Retina (tissue), 1 donor: ENCODE measurements around the gene USP32.
"Not testable (repeated sequence)": the region's sequence is repeated elsewhere in the genome, so short reads cannot be mapped to it uniquely, and the experiment has no call there.

Experiments
- DNase-seq: peaks from one replicate; pipeline ENCODE4 v3.0.0-alpha.2; 2016

USP32 gene

DNA sequence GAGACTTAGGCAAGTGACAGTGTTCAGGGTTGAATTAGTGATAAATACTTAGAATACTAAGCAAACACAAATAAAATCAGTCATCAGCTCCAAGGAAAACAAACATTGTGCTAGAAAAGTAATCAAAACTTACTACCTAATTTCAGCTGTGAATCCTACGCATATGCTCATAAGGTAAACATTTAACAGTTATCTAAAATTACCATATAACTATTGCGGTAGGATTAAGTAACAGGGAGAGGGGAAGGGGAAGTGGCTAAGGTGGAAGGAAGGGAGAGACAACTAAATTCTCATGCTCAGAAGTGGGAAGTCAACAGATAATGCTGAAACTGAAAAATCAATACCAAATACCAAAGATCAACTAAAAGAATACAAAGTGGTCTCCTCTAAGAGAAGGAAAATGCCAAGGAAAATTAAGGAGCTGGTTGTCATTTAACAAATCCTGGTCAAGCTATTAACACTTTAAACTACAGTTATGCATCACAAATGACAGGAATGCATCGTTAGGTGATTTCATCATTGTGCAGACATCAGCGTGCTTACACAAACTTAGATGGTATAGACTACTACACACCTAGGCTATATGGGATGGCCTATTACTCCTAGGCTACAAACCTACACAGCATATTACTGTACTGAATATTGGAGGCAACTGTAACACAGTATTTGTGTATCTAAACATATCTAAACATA is 20.0 kb downstream of the USP32 start:
- DNase-seq: no peak

DNA sequence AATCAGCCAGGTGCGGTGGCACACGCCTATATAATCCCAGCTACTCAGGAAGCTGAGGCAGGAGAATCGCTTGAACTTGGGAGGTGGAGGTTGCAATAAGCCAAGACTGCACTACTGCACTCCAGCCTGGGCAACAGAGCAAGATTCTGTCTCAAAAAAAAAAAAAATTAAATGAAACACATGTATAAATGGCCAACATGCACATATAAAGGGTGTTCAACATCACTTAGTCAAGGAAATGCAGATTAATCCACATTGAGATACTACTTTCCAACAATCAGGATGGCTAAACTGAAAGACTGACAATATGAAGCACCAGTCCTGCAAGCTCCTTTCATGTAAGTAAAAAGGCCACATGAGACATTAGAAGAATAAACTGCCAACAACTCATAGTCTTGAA is 20.5 kb downstream of the USP32 start:
- no peak for DNase-seq

DNA sequence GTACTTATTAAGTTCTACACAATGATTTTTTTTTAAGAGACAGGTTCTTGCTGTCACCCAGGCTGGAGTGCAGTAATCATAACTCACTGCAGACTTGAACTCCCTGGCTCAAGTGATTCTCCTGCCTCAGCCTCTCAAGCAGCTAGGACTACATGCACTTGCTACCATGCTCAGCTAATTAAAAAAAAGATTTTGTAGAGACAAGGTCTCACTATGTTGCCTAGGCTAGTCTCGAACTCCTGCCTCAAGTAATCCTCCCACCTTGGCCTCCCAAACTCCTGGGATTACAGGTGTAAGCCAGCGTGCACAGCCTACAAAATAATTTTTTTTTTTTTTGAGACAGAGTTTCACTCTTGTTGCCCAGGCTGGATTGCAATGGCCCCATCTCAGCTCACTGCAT is 22.2 kb downstream of the USP32 start:
- no peak for DNase-seq

DNA sequence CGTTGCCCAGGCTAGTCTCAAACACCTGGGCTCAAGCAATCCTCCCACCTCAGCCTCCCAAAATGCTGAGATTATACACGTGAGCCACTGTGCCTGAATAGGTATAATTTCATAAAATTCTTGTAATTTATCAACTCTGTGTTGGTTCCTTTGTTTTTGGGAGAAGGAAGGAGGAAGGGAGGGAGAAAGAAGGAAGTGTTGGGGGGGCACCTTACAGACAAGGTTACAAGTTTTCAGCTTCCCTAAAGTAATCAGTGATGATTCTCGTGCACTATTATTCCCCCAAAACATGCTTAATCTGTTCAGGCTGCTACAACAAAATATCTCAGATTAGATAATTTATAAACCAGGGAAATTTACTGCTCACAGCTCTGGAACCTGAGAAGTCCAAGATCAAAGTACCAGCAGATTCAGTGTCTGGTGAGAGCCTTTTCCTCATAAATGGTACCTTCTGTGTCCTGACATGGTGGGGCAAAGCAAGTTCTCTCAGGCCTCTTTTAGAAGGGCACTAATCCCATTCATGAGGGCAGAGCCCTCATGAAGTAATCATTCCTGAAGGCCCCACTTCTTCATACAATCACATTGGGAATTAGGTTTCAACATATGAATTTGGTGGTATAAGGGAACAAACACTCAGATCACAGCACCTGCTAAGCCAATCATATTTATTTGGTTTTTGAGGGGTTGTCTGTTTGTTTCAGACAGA is 28.1 kb downstream of the USP32 start:
- DNase-seq: no peak

DNA sequence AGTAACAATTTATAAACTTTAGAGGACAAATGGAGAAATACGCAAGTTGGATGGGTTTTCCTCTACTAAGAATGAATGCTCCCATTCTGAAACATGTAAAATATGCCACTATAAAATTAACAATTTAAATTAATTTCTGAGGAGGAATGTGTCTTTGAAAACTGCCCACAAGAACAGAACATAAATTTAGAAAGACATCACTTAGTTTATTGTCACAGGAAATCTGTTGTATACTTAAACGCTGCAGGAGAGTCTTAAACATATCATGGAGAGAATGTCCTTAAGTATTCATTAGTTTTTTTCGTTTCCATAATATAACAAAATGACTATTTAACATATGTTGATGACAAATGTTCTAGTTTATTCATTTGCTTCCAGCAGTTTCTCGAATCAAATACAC is 29.6 kb downstream of the USP32 start:
- no peak for DNase-seq

DNA sequence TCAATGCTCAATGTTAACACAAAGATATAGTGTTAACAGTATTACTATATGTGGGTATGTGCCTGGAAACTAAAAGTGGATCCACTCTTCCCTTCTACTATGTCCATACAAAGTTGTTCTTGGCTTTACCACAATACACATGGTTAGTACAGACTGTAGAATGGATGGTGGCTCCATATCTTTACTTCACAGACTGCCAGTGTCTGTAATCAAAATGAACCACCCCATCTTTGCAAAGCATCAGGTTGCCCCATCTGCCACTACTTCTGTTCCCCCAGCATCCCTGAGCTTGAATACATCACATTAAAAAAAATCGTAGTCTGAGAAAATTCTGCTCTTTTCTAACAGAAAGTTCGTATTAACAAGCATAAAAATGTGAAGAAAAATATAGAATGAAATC is 30.0 kb downstream of the USP32 start:
- no peak for DNase-seq

DNA sequence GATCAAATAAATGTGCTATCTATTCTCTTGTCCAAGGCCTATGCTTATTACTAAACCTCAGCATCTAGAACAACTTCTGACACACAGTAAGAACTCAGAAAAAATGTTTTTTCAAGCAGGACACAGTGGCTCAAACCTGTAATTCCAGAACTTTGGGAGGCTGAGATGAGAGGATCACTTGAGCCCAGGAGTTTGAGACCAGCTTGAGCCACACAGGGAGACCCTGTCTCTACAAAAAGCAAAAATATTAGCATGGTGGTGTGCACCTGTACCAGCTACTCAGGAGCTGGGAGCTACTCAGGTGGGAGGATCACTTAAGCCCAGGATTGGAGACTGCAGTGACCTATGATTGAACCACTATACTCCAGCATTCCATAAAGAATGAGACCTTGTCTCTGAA is 32.5 kb downstream of the USP32 start:
- no peak for DNase-seq

DNA sequence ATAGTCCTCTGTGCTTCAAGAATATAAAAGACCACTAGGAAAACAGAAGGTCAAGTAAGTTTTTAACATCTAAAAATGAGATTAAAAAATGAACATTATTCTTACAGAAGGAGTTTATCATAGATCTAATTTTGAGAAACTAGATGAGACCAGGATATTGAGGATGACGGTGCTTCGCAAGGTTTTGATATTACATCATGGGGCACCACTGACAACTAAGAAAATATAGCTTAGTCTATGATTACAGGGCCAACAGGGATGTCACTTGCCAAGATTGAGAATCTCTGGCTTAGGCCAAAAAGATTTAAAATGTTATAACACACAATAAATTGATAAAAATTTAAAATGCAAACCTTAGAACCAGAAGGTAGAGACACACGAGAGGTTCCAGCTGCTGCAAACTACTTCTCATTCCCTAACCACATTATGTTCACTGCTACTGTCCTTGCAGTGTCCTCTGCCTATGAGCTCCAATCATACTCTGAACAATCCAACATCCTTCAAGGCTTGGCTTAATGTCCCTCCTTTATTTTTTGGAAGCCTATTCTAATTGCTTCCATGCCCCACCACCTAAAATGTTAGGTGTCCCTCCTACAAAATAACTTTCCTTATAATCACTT is 33.2 kb downstream of the USP32 start:
- DNase-seq: no peak

DNA sequence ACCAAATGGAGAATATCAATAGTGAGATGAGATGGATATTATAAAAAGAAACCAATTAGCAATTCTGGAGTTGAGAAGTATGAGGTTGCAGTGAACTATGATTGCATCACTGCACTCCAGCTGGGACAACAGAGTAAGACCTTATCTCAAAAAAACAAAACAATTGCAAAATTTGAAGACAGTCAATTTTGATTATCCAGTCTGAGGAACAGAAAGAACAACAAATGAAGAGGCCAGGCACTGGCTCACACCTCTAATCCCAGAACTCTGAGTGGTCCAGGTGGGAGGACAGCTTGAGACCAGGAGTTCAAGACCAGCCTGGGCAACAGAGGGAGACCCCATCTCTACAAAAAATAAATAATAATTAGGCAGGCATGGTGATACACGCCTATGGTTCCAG is 35.0 kb downstream of the USP32 start:
- no peak for DNase-seq

DNA sequence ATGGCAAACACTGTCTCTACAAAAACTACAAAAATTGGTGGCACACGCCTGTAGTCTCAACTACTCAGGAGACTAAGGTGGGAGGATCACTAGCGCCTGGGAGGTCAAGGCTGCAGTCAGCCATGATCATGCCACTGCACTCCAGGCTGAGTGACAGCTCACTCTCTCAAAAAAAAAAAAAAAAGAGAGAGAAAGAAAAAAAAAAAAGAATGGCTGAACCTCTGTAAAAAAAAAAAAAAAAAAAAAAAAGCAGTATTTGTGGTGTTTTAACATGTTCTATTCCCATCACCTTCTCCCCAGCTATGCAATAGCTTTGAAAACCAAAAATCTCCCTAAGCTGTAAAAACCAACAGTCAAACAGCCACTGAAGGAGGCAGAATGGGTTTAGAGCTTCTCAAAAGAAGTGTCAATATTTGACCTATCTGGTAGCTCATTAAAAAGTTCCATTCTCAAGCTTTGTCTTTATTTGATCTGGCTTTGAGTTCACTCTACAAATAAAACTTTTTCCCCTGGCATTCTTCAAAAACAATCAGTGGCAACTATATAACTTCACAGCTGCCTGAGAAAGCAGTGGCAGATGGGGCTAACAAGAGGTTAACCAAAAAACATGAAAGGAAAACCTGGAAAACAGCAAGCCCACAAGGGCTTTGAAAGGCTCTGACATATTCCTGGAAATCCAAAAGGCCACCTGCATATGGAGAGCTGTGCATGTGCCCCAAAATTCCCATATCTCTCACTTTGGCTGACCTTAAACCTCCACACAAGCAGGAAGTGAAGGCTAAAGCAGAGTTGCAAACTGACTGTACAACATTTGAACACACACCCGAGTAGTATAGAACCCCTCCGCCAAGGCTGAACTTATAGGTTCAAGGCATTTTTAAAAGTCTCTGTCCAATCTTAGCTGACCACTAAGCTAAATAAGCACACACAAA is 36.0 kb downstream of the USP32 start:
- DNase-seq: no peak

DNA sequence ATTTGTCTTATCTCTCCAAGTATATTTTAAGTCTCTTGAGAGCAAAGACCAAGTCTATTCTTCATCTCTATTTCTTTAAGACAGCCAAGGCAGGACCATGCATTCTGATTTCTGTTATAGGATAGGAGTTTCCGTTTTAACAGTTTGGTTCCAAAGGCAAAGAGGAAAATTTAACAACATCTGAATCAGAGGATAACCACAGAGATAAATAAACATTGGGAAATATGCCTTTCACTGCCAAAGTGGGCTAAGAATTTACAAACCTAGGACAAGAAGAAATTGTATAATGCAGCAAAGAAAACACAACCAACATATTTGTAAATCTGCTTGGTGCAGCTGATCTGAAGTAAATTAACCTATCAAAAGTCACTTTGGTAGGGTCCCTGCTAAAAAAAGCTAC is 37.7 kb downstream of the USP32 start:
- DNase-seq: no peak

DNA sequence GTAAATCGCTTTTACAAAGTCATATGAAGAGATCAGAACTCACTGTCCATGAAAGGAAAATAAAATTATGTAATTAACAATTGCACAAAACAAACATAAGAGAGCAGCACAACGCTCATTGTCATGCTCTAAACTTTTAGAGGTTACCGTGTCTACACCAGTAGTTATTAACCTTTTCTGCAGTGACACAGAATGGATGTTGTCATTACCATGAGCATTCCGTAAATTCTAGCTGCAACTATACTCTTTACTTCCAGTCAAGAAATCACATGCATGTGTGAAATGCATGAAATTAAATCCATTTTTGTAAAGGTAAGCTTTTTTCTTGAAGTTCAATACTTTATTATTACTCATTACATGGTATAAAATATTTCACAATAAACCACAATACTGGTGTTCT is 38.2 kb downstream of the USP32 start:
- no peak for DNase-seq

DNA sequence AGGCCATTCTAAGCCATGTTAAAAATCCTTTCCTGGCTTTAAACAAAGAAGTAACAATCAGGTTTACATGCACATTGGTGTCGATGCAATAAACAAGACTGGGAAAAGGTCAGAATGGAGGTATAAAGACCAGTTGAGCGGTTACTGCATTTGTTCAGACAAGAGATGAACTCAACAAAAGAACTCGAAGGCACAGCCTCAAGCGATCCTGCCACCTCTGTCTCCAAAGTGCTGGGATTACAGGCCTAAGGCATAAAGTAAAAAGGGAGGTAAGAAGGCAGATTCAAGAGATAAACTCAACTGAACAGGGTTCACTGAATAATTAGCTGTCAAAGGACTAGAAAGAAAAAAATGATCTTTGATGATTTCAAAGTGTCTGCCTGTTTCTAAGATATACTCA is 39.4 kb downstream of the USP32 start:
- no peak for DNase-seq

DNA sequence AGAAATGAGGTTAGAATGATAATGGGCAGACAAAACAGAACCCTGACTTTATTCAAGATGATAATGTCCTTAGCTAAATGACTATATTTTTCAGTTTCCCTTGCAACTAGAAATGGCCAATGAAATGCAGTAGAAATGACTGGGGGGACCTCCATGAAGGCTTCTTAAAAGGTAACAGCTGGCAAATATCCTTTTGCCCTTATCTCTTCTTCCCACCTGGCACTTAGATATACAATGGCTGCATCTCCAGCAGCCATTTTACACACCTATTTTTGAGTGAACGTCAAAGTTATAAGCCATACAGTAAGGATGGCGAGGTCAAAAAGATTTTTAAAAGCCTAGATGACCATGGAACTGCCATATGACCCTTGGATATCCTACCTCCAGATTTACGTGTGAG is 39.9 kb downstream of the USP32 start:
- DNase-seq: no peak

DNA sequence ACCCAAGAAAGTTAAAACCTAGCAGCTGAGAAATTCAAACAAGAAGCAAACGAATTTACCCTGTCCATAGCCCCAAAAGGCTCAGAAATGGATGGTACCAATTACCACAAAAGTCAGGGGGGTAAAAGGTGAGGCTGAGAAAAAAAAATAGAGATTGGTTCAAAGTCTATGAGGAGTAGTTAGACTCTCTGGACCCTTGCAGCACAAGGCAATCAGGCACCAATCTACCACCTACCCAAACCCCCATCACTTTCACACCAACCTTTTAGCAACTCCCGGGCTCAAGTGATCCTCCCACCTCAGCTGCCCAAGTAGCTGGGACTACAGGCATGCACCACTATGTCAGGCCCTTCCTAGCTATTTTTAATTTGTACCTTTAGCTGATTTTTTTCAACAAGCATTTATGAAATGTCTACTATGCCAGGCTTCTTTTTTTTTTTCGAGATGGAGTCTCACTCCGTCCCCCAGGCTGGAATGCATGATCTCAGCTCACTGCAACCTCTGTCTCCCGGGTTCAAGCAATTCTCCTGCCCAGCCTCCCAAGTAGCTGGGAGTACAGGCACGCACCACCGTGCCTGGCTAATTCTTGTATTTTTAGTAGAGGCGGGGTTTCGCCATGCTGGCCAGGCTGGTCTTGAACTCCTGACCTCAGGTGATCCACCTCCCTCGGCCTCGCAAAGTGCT is 40.8 kb downstream of the USP32 start:
- DNase-seq: no peak

DNA sequence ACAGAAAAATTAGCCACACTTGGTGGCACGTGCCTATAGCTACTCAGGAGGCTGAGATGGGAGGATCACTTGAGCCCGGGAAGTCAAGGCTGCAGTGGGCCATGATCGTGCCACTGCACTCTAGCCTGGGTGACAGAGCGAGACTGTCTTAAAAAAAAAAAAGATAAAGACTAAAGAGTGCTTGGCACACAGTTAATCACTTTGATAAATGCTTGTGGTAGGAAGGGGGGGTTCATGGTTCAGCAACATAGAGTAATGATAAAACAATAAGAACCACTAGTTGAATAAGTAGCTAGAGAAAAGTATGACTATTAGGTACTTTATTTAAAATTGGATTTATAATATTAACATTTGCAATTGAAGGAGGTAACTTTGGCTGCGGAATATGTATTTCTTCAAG is 43.3 kb downstream of the USP32 start:
- no peak for DNase-seq

DNA sequence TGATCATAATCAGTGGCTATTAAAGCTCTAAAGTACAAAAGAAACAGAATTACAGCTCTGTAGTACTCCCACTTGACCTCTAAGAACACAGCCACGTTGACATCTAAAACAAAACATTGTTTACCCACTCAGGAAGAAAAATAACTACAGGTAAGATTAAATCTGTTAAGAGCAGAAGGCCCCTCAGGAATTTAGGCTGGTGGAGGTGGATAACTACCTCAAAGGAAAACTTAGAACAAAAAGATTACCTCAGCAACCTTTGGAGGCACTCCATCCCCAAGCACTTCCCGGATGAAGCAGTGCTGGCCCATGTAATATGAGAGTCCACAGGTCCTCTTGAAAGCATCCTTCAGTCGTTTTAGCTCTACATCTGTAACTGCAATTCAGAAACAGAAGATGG is 46.7 kb downstream of the USP32 start:
- DNase-seq: no peak

DNA sequence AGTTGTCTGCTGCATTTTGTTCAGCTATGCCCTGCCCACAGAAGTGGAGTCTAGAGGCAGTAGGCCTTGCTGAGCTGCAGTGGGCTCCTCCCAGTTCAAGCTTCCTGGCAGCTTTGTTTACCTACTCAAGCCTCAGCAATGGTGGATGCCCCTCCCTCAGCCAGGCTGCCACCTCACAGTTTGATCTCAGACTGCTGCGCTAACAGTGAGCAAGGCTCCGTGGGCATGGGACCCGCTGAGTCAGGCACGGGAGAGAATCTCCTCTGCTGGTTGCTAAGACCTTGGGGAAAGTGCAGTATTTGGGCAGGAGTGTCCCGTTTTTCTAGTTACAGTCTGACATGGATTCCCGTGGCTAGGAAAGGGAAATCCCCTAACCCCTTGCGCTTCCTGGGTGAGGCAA is 49.4 kb downstream of the USP32 start:
- not testable (repeated sequence) for DNase-seq

DNA sequence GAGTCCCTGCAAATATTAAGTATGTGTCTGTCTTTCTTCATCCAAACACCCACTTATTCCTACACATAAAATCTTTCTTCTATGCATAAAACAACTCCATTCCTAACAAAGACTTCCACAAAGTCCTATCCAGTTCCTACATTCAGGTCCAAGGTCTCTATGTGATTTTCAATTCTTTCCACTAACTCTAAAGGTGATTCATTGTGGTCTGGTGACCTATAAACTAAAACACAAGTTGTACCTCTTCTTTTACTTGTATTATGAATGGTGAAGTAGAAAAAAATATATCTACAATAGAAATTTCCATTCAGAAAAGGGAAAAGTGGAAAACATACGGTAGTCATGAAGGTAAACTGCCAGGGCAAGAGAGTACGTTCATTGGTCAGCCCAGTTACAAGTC is 56.6 kb downstream of the USP32 start:
- no peak for DNase-seq

DNA sequence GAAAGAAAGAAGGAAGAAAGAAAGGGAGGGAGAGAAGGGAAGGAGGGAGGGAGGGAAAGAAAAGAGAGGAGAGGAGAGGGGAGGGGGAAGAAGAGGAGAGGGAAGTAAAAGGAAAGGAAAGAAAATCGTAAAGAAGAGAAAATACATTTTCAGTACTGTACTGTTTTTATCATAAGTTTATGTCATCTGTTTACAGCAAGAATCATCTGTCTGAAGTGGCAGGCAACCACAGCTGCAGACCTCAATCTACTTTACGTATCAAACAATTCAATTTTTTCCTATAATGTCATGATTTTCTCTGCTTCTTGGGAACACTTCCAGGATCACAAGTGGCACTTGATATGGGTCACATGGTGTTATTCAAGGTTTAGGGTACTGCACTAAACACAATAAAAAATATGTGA is 58.3 kb downstream of the USP32 start:
- no peak for DNase-seq

DNA sequence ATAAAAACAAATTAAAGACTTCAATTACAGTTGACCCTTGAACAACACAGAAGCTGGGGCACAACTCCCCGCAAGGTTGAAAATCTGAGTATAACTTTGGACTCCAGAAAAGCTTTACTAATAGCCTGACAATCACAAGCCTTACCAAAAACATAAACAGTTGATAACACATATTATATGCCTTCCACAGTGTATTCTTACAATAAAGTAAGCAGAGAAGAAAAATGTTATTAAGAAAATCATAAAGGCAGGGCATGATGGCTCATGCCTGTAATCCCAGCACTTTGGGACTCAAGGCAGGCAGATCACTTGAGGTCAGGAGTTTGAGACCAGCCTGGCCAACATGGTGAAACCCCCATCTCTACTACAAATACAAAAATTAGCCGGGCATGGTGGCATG is 58.9 kb downstream of the USP32 start:
- DNase-seq: not testable (repeated sequence)

DNA sequence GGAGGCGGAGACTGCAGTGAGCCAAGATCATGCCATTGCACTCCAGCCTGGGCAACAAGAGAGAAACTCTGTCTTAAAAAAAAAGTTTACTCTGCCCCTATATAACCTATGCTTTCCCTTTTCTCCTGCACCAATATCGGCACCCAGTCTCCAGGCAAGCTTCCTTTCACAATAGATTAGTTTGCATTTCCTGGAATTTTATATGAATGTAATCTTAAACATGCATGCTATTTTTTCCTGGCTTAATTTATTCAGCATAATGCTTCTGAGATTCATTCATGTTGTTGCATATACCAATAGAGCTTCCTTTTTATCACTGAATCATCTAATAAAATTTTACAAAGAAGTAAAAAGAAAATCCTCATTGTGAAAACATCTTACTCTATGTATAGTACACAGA is 59.4 kb downstream of the USP32 start:
- DNase-seq: no peak

DNA sequence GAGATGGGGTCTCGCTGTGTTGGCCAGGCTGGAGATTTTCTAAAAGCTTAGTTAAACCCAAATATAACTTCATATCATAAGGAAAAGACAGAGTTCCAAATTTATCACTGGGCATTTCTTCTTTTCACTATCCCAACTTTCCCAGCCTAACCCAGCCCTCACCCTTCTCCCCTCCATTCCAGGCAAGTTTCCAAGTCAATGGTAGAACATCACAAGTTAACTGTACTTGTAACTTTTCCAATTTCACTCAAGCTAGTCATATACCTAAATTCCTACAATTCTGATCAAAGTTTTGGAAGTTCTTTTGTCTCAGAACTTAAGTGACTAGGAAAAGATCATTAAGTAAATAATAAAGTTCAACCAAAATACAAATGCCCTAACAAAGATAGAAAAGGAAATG is 61.2 kb downstream of the USP32 start:
- DNase-seq: no peak
